Activated T-cell treated with anti-CD3 and anti-CD28 coated beads, Interleukin-2, amount 50 U/mL, for 72 hours (primary cell): ENCODE data around the gene C16orf89. TPM values are rescaled to one million over a fixed set of nuclear protein-coding genes. Genes with fewer than 3 reads are reported as not detected.
"Not testable (repeated sequence)": the region's sequence is repeated elsewhere in the genome, so short reads cannot be mapped to it uniquely, and the experiment has no call there.

Experiments used
- ATAC-seq, 2 donors: fragments of 150-1000 bp; cut with Tn5 transposase; replicated peaks in 1 of 2; 2 replicates each; pipeline ENCODE4 v1.10.0; 2021; ENCODE audit warnings: moderate library complexity in 2 of 2, mild to moderate bottlenecking in 1 of 2
- DNase-seq, 2 donors: peaks; one replicate each; pipeline ENCODE4 v3.0.0; 2021 to 2022; ENCODE audit warnings: mixed read lengths in 1 of 2
- H3K27ac Mint-ChIP-seq: one replicate; pipeline ENCODE4 v1.8.0; 2022; ENCODE audit warnings: mild to moderate bottlenecking, moderate library complexity, mixed read lengths
- H3K27me3 Mint-ChIP-seq: one replicate; pipeline ENCODE4 v1.8.0; 2022; ENCODE audit warnings: low read depth, mixed read lengths
- H3K36me3 Mint-ChIP-seq, 2 donors: one replicate each; pipeline ENCODE4 v1.8.0; 2022; ENCODE audit warnings: mixed read lengths in 2 of 2, mild to moderate bottlenecking in 1 of 2; ENCODE audit not compliant: insufficient read depth in 2 of 2
- H3K4me1 Mint-ChIP-seq: one replicate; pipeline ENCODE4 v1.8.0; 2022; ENCODE audit warnings: low read depth, mixed read lengths
- H3K4me3 Mint-ChIP-seq, 2 donors: one replicate each; pipeline ENCODE4 v1.8.0; 2022; ENCODE audit warnings: mild to moderate bottlenecking in 2 of 2, mixed read lengths in 2 of 2, moderate library complexity in 2 of 2
- H3K9me3 Mint-ChIP-seq, 2 donors: one replicate each; pipeline ENCODE4 v1.8.0; 2022; ENCODE audit warnings: mixed read lengths in 2 of 2
- total RNA-seq, 2 donors: library from RNA; stranded (reverse); gene quantifications; one replicate each; pipeline ENCODE4 v1.2.3, GENCODE V29; 2022

C16orf89 gene
- total RNA-seq, 2 donors from 2014 or later: not detected

DNA sequence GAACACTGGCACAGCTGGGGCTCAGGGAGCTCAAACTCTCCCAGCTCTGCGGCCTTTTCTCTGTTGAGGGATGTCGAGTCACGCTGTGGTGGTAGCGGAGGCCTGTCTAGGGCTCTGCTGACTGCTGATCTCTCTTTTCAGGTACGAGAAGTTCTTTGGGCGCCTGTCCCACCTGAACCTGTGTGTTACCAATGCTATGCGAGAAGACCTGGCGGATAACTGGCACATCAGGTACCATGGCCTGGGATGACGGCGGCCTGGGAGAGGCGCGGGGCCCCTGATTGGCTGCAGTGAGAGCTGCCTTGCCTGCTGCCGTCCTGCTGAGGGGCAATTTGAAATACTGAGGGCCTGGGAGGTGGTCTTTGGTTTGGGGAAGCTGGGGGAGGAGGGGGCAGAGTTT is 11.5 kb upstream of the C16orf89 start:
- Mint-ChIP-seq H3K9me3 (no peaks in the 10 kb centered on the region), H3K27ac (no peak overlapping the region), H3K4me1 (peaks cover 12% of the 10 kb centered on the region), H3K36me3 (peaks cover 3 to 4% of the 10 kb centered on the region in 2 donors), H3K27me3 (no peaks in the 10 kb centered on the region), H3K4me3 (no peak overlapping the region)
- DNase-seq (no peak), ATAC-seq (no peak)

DNA sequence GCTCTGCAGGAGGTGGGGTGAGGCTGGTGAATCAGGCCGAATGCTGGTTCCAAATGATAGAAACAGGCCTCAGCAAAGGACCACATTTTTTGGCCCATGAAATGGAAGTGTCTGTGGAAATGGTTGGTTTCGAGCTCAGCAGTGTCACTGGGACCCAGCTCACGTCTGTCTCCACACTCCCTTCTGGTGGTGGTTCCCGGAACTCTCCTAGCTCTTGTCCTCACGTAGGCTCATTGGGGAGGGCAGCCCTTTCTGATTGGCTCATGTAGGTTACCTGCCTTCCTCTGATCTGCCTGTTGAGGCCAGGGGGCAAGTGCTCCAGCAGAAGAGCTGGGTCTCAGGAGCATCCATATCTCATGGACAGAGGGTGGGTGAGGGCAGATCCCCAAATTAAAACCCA is 9.9 kb upstream of the C16orf89 start:
- no peak overlapping the region for H3K4me3 Mint-ChIP-seq
- H3K9me3 Mint-ChIP-seq: no peaks in the 10 kb centered on the region
- H3K36me3 Mint-ChIP-seq: peaks cover 3 to 4% of the 10 kb centered on the region in 2 donors
- ATAC-seq (no peak), DNase-seq (no peak)
- H3K27me3 Mint-ChIP-seq: no peaks in the 10 kb centered on the region
- H3K4me1 Mint-ChIP-seq: peaks cover 27% of the 10 kb centered on the region
- no peak overlapping the region for H3K27ac Mint-ChIP-seq

- not testable (repeated sequence) for H3K9me3 Mint-ChIP-seq, H3K36me3 Mint-ChIP-seq, H3K27me3 Mint-ChIP-seq, H3K4me3 Mint-ChIP-seq, ATAC-seq, H3K27ac Mint-ChIP-seq, DNase-seq
- peaks cover 27% of the 10 kb centered on the region for H3K4me1 Mint-ChIP-seq
Observed at GRCh38 chr16:5073771-5074170, 8.0 kb upstream of the C16orf89 start.

- ATAC-seq (no peak), DNase-seq (no peak)
- Mint-ChIP-seq H3K27ac (peak overlapping the region; percentile 6), H3K4me1 (peaks cover 27% of the 10 kb centered on the region), H3K36me3 (peaks cover 3 to 4% of the 10 kb centered on the region in 2 donors), H3K4me3 (peak overlapping the region; percentile 89 to 96), H3K9me3 (no peaks in the 10 kb centered on the region), H3K27me3 (no peaks in the 10 kb centered on the region)
Observed at GRCh38 chr16:5073279-5073629, 7.5 kb upstream of the C16orf89 start.

DNA sequence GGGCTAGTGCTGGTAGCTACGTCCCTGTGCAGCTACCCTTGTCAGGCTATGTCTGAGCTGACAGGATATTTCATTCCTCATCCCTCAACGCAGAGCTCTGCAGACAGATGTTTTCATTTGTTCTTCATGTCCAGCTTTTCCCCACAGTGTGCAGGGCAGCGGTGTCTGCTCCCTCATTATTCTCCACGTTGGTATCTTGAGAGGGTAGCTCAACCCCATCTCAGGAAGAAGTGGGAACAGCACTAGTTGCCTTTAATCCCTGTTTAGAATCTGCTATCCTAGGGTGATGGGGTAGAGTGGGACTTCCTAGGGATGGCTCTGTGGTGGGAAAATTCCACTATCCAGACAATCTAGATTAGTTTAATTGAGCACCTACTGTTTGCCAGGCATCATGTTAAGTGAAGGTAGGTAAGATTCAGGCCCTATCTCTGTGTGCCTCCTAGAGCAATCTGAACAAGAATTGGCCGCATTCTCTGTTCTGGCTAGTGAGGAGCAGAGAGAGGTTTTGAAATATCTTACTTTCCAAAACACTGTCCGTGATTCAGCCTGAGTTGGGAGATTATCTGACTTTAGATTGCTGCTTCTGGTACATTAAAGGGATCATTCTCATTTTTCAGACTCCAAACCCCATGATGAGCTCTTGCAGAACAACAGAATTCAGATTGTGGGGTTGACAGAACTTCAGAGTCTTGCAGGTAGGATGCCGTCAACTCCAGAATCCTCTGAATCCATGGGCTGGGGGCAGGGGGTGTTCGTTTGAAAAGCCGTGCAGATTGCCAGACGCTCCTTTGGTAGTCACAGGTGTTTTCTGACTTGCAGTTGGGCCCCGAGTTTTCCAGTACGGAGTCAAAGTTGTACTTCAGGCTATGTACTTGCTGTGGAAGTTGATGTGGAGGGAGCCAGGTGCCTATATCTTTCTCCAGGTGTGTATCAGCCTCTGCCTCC is 6.8 kb upstream of the C16orf89 start:
- H3K4me3 Mint-ChIP-seq: peak overlapping the region; percentile 89 to 96
- peaks cover 3 to 4% of the 10 kb centered on the region in 2 donors for H3K36me3 Mint-ChIP-seq
- no peaks in the 10 kb centered on the region for H3K27me3 Mint-ChIP-seq
- ATAC-seq (no peak), DNase-seq (no peak)
- peaks cover 27% of the 10 kb centered on the region for H3K4me1 Mint-ChIP-seq
- H3K27ac Mint-ChIP-seq: peak overlapping the region; percentile 84
- no peaks in the 10 kb centered on the region for H3K9me3 Mint-ChIP-seq

DNA sequence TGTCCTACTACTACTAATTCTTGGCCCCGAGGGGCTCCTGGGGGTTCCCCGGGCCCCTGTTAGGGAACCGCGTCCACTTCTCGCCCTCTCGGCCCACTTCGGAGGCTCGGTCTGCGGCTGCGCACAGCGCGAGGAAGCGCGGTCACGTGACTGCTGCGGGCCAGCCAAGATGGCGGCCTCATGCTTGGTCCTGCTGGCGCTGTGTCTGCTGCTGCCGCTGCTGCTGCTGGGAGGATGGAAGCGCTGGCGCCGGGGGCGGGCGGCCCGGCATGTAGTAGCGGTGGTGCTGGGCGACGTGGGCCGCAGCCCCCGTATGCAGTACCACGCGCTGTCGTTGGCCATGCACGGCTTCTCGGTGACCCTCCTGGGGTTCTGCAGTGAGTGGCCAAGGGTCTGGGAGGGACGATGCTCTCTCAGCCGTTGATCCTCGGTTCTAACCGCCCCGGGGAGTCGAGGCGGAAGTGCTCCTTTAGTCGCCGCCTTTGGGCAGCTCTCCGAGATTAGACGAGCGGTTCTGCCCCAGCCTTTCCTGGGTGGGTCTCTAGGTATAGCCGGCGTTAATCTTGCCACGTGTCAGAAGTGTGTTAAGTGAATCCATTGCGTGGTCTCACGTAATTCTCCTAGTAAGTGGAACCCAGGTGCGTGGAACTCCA is 6.1 kb upstream of the C16orf89 start, which contains the start of gene ALG1:
Gene ALG1 (plus strand): TSS at position 163 of the 653 bp plus-strand sequence. CDS start 7 bp downstream, at position 170.
- Mint-ChIP-seq H3K27me3 (no peaks in the 10 kb centered on the region), H3K9me3 (no peaks in the 10 kb centered on the region), H3K4me1 (peaks cover 27% of the 10 kb centered on the region), H3K4me3 (peak within 1 kb of the TSS; percentile 89 to 96), H3K36me3 (peaks cover 3 to 4% of the 10 kb centered on the region in 2 donors), H3K27ac (peak within 1 kb of the TSS; percentile 88)
- DNase-seq: peak; percentile 91 to 93
- ATAC-seq: peak; percentile 91 to 93

DNA sequence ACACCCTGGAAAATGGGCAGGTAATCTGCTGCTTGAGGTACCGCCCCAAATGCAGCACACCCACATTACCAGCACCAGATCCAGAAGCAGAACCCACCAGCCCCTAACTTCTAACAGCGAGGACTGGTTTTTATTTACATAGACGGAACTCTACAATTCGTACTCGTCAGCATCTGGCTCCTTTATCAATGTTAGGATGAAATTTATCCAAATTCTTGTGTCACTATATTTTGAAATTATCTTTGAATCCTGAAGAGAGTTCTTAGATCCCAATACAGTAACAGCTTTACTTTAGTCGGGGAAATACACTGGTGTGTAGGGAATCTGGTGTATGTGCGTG is 5.6 kb upstream of the C16orf89 start:
- DNase-seq (no peak), ATAC-seq (no peak)
- no peaks in the 10 kb centered on the region for H3K9me3 Mint-ChIP-seq
- H3K4me1 Mint-ChIP-seq: peaks cover 27% of the 10 kb centered on the region
- H3K27ac Mint-ChIP-seq: peak overlapping the region; percentile 88
- no peaks in the 10 kb centered on the region for H3K27me3 Mint-ChIP-seq
- H3K4me3 Mint-ChIP-seq: peak overlapping the region; percentile 89 to 96
- peaks cover 3 to 4% of the 10 kb centered on the region in 2 donors for H3K36me3 Mint-ChIP-seq

DNA sequence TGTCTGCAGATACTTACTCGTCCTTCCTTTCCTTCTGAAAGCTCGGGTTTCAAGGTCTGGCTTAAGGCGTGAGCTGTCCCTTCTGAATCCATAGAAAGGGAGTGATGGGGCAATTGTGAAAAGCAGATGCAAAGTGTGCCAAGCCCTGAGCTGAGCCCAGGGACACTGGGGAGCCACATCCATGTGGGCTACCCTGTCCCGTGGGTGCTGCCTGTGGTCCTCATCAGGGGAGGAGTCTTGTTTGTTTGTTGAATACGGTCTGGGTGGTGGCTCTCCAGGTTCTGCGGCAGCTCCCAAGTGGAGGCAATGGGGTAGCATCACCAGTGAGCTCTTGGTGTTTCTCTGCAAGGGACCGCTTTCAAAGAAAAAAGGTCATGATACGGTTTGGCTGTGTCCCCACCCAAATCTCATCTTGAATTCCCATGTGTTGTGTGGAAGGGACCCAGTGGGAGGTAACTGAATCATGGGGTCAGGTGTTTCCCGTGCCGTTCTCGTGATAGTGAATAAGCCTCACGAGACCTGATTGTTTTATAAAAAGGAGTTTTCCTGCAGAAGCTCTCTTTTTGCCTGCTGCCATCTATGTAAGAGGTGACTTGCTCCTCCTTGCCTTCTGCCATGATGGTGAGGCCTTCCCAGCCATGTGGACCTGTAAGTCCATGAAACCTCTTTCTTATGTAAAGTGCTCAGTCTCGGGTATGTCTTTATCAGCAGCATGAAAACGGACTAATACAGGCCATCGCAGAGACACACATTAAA is 4.9 kb upstream of the C16orf89 start:
- no peaks in the 10 kb centered on the region for H3K9me3 Mint-ChIP-seq
- DNase-seq: no peak

DNA sequence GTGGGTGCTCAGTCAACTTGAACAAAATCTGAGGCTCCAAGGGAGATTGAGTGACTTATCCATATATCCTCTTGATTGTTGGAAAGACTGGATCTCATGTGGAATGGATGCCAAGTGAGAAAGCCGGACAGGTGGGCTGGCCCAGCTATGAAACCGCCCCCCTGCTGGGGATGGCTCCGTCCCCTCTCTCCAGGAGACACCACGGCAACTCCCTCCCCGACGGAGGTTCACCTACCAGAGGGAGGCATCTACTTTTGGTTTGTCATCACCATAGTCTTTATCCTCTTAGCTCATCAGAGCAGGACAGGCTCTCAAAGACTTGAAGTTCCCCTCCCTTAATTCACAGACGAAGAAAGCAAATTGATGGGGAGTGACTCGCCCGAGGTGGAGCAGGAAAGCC is 4.1 kb upstream of the C16orf89 start:
- no peaks in the 10 kb centered on the region for H3K27me3 Mint-ChIP-seq
- no peaks in the 10 kb centered on the region for H3K9me3 Mint-ChIP-seq
- peaks cover 27% of the 10 kb centered on the region for H3K4me1 Mint-ChIP-seq
- DNase-seq (no peak), ATAC-seq (no peak)
- no peaks in the 10 kb centered on the region for H3K36me3 Mint-ChIP-seq
- H3K4me3 Mint-ChIP-seq: no peak overlapping the region
- peak overlapping the region; percentile 42 for H3K27ac Mint-ChIP-seq

More for the DNA sequence above, 4.9 kb upstream of the C16orf89 start:
- no peaks in the 10 kb centered on the region for H3K27me3 Mint-ChIP-seq
- H3K4me3 Mint-ChIP-seq: peak overlapping the region in 1 of 2 donors; percentile 89
- no peak for ATAC-seq
- H3K36me3 Mint-ChIP-seq: peaks cover 3 to 4% of the 10 kb centered on the region in 2 donors
- H3K27ac Mint-ChIP-seq: peak overlapping the region; percentile 88
- H3K4me1 Mint-ChIP-seq: peaks cover 27% of the 10 kb centered on the region

DNA sequence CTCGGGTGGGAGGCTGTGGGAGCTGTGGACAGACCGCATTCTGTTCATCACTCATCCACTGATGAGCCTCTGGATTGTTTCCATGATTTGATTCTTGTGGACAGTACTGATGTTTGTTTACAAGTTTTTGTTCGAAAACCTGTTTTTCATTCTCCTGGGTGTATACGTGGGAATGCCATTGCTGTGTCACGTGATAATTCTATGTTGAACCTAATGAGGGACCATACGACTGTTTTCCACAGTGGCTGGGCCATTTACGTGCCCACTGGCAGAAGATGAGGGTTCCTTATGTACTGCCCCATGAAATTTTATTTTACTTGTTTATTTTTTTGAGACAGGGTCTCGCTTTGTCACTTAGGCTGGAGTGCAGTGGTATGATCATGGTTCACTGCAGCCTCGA is 3.3 kb upstream of the C16orf89 start:
- Mint-ChIP-seq H3K27ac (no peak overlapping the region), H3K36me3 (no peaks in the 10 kb centered on the region), H3K9me3 (no peaks in the 10 kb centered on the region), H3K4me3 (no peak overlapping the region), H3K27me3 (no peaks in the 10 kb centered on the region), H3K4me1 (peaks cover 27% of the 10 kb centered on the region)
- no peak for ATAC-seq
- no peak for DNase-seq

DNA sequence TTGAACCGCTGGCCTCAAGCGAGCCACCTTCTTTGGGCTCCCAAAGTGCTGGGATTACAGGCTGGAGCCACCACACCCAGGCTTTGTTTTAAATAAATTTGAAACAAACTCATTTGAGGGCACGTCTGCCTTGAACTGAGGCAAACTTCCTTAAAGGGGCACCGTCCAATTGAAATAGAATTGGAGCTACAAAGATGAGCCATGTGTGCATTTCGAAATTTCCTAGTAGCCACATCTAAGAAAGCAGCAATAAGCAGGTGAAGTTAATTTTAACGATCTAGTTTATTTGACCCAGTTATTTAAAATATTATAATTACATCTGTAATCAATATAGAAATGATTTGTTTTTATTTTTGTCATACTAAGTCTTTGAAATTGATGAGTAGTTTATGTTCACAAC is 755 bp upstream of the C16orf89 start:
- Mint-ChIP-seq H3K36me3 (no peaks in the 10 kb centered on the region), H3K4me3 (no peak overlapping the region), H3K4me1 (peaks cover 9% of the 10 kb centered on the region), H3K27ac (no peak overlapping the region), H3K9me3 (no peaks in the 10 kb centered on the region), H3K27me3 (no peaks in the 10 kb centered on the region)
- DNase-seq (no peak), ATAC-seq (no peak)

DNA sequence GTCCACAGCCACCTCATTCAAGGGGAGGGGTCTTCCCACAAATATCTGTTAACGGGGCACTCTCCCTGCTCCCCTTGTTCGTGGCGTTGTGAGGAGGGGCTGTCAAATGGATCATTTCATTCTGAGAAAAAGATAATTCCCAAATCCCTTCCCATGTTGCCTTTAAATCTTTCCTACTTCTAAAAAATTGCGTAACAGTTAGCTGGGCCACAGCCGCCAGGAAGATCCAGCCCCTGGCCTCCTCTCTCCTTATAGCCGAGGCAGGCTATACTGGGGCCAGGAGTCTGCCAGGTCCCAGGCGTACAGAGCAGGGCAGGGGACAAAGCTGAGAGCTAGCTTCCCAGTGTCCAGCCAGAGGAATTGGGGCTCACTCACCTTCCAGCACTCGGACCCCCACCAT is 430 bp downstream of the C16orf89 start:
- ATAC-seq: no peak
- H3K9me3 Mint-ChIP-seq: no peaks in the 10 kb centered on the region
- no peak overlapping the region for H3K4me3 Mint-ChIP-seq
- no peak overlapping the region for H3K27ac Mint-ChIP-seq
- H3K27me3 Mint-ChIP-seq: no peaks in the 10 kb centered on the region
- no peaks in the 10 kb centered on the region for H3K36me3 Mint-ChIP-seq
- DNase-seq: no peak
- H3K4me1 Mint-ChIP-seq: no peaks in the 10 kb centered on the region

DNA sequence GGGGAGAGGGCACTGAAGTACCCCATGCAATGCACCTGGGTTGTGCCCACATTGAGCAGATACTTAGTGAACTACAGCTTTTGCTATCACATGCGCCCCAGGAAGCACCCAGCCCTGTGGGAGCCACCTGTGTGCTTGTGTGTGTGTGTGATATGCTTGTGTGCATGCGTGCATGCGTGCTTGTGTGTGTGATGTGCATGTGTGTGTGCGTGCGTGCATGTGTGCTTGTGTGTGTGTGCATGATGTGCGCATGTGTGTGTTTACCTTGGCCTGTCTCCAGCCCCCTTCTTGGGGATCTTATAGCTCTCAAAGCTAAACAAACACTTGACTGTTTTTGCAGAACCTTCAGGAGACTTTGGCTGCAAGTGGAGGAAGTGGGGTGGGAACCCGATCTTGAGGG is 841 bp downstream of the C16orf89 start:
- Mint-ChIP-seq H3K27me3 (no peaks in the 10 kb centered on the region), H3K36me3 (no peaks in the 10 kb centered on the region), H3K27ac (no peak overlapping the region), H3K9me3 (no peaks in the 10 kb centered on the region), H3K4me1 (no peaks in the 10 kb centered on the region), H3K4me3 (no peak overlapping the region)
- no peak for DNase-seq
- no peak for ATAC-seq
